ENCODE data around the gene PET100. TPM values are rescaled to one million over a fixed set of nuclear protein-coding genes. Genes with fewer than 3 reads are reported as not detected.

Gene PET100
- total RNA-seq, 1 donor from 2014 or later = 80.7 TPM

- Mint-ChIP-seq H3K4me1 (ENCODE audit: low read depth) (no peaks in the 10 kb centered on the region), H3K9me3 (ENCODE audit: low read depth) (no peaks in the 10 kb centered on the region), H3K27me3 (ENCODE audit: low read depth) (no peaks in the 10 kb centered on the region), H3K36me3 (ENCODE audit: low read depth) (peaks cover 16% of the 10 kb centered on the region), H3K27ac (ENCODE audit: unreplicated experiment) (no peak overlapping the region), H3K4me3 (ENCODE audit: unreplicated experiment) (no peak overlapping the region)
- DNase-seq (ENCODE audit: low spot score) = peak; percentile 94
- no peak for TF ChIP-seq CTCF (IDR thresholded peaks at IDR 0.05)
These were observed 9.7 kb upstream of the PET100 start for GRCh38 chr19:7619671-7620441.

- Mint-ChIP-seq H3K4me1 (ENCODE audit: low read depth) (no peaks in the 10 kb centered on the region), H3K27me3 (ENCODE audit: low read depth) (no peaks in the 10 kb centered on the region), H3K4me3 (ENCODE audit: unreplicated experiment) (no peak overlapping the region), H3K9me3 (ENCODE audit: low read depth) (no peaks in the 10 kb centered on the region), H3K27ac (ENCODE audit: unreplicated experiment) (no peak overlapping the region), H3K36me3 (ENCODE audit: low read depth) (peaks cover 16% of the 10 kb centered on the region)
- no peak for TF ChIP-seq CTCF (IDR thresholded peaks at IDR 0.05)
- DNase-seq (ENCODE audit: low spot score) = no peak
These were observed 8.9 kb upstream of the PET100 start for GRCh38 chr19:7620442-7621412.

- H3K27me3 Mint-ChIP-seq (ENCODE audit: low read depth) = no peaks in the 10 kb centered on the region
- H3K27ac Mint-ChIP-seq (ENCODE audit: unreplicated experiment) = no peak overlapping the region
- H3K4me3 Mint-ChIP-seq (ENCODE audit: unreplicated experiment) = no peak overlapping the region
- H3K4me1 Mint-ChIP-seq (ENCODE audit: low read depth) = peaks cover 6% of the 10 kb centered on the region
- no peak for TF ChIP-seq CTCF (IDR thresholded peaks at IDR 0.05)
- DNase-seq (ENCODE audit: low spot score) = no peak
- peaks cover 18% of the 10 kb centered on the region for H3K36me3 Mint-ChIP-seq (ENCODE audit: low read depth)
- no peaks in the 10 kb centered on the region for H3K9me3 Mint-ChIP-seq (ENCODE audit: low read depth)
These were observed 6.5 kb upstream of the PET100 start for GRCh38 chr19:7622933-7623685.

- H3K36me3 Mint-ChIP-seq (ENCODE audit: low read depth) = peaks cover 18% of the 10 kb centered on the region
- TF ChIP-seq CTCF (IDR thresholded peaks at IDR 0.05) = no peak
- no peaks in the 10 kb centered on the region for H3K9me3 Mint-ChIP-seq (ENCODE audit: low read depth)
- DNase-seq (ENCODE audit: low spot score) = no peak
- H3K4me1 Mint-ChIP-seq (ENCODE audit: low read depth) = peaks cover 15% of the 10 kb centered on the region
- no peaks in the 10 kb centered on the region for H3K27me3 Mint-ChIP-seq (ENCODE audit: low read depth)
- no peak overlapping the region for H3K27ac Mint-ChIP-seq (ENCODE audit: unreplicated experiment)
- no peak overlapping the region for H3K4me3 Mint-ChIP-seq (ENCODE audit: unreplicated experiment)
These were observed 5.6 kb upstream of the PET100 start for GRCh38 chr19:7623725-7624603.

Data from chondrocyte (in vitro differentiated cells).